GM10266 (cell line): ENCODE measurements around the gene TMEM269.
A peak's percentile ranks its signal among the peaks of the same experiment; 100 is the strongest.

Experiments
- DNase-seq: peaks from one replicate; pipeline ENCODE4 v3.0.0; 2012; ENCODE audit errors: extremely low spot score
- CTCF ChIP-seq: IDR thresholded peaks from 2 replicates; pipeline ENCODE4 v1.5.1; 2012; ENCODE audit warnings: mild to moderate bottlenecking, low read depth; ENCODE audit not compliant: control insufficient read depth, insufficient read depth; ENCODE audit errors: missing control alignments

The TMEM269 gene

GRCh38 chr1:42784946-42785693 lies at the start of gene TMEM269:
Gene TMEM269 (plus strand): TSS chr1:42784991. CDS start chr1:42789894, 4,903 bp downstream.
- peak; percentile 57 for DNase-seq
- TF ChIP-seq CTCF = no peak

GRCh38 chr1:42735056-42735455 lies 49.7 kb upstream of the TMEM269 start:
- no peak for TF ChIP-seq CTCF
- DNase-seq = no peak

GRCh38 chr1:42735477-42736105 lies 49.2 kb upstream of the TMEM269 start:
- no peak for TF ChIP-seq CTCF
- DNase-seq = no peak

GRCh38 chr1:42736152-42736551 lies 48.6 kb upstream of the TMEM269 start:
- peak; percentile 34 for TF ChIP-seq CTCF
- no peak for DNase-seq

GRCh38 chr1:42736571-42737200 lies 48.1 kb upstream of the TMEM269 start:
- TF ChIP-seq CTCF = no peak
- DNase-seq = no peak

- DNase-seq = peak; percentile 56
Measured at GRCh38 chr1:42737257-42737656, 47.5 kb upstream of the TMEM269 start.

More at GRCh38 chr1:42737257-42737656, 47.5 kb upstream of the TMEM269 start:
- peak; percentile 20 for TF ChIP-seq CTCF
